GM12878 (cell line): ENCODE results near the gene GOLGA6L7.
"Not testable (repeated sequence)": the region's sequence is repeated elsewhere in the genome, so short reads cannot be mapped to it uniquely, and the experiment has no call there.

Source experiments
- EP300 ChIP-seq, 2 experiments: fragments of 150-350 bp in 1 of 2; IDR thresholded peaks; 2 replicates each; pipeline ENCODE4 v1.6.1; 2011 to 2012; ENCODE audit warnings: low read depth in 2 of 2, low read length in 2 of 2, borderline replicate concordance in 1 of 2, improper control_type of control experiment in 1 of 2, inconsistent platforms in 1 of 2; ENCODE audit not compliant: control insufficient read depth in 1 of 2
- ETV6 ChIP-seq, 2 experiments: fragments of 450-650 bp in 1 of 2; IDR thresholded peaks in 1 of 2; conservative IDR thresholded peaks in 1 of 2; 2 replicates each; pipeline ENCODE4 v1.6.1; 2014; ENCODE audit warnings: antibody characterized with exemption in 1 of 2, borderline replicate concordance in 1 of 2, low read depth in 1 of 2, mild to moderate bottlenecking in 1 of 2, moderate library complexity in 1 of 2
- NFIC ChIP-seq: IDR thresholded peaks from 2 replicates; pipeline ENCODE4 v1.6.1; 2012; ENCODE audit warnings: low read depth, mild to moderate bottlenecking, inconsistent platforms, low read length, moderate library complexity
- POU2F2 ChIP-seq: IDR thresholded peaks from 3 replicates; pipeline ENCODE4 v1.6.1; 2011; ENCODE audit warnings: low read depth, mild to moderate bottlenecking, low read length, borderline replicate concordance
- SMC3 ChIP-seq: IDR thresholded peaks from 2 replicates; pipeline ENCODE4 v1.6.1; 2011; ENCODE audit warnings: low read length, improper control_type of control experiment, borderline replicate concordance
- SP1 ChIP-seq: IDR thresholded peaks from one replicate; pipeline ENCODE4 v1.6.1; 2011; ENCODE audit warnings: low read depth, low read length
- STAT1 ChIP-seq: fragments of 450-650 bp; conservative IDR thresholded peaks from 2 replicates; pipeline ENCODE4 v1.6.1; 2014; ENCODE audit warnings: antibody characterized with exemption, mild to moderate bottlenecking
- TF ChIP-seq, protein P1 (sequence below), 3 experiments: IDR thresholded peaks in 2 of 3; conservative IDR thresholded peaks in 1 of 3; 2 replicates each; pipeline ENCODE4 v1.5.1; 2011; ENCODE audit warnings: low read depth in 3 of 3, low read length in 3 of 3, mild to moderate bottlenecking in 3 of 3, control low read depth in 2 of 3, moderate library complexity in 2 of 3, inconsistent platforms in 1 of 3, mixed read lengths in 1 of 3; ENCODE audit not compliant: control insufficient read depth in 2 of 3, insufficient read depth in 1 of 3; ENCODE audit errors: extremely low read depth in 1 of 3
- TF ChIP-seq, protein P2 (sequence below): IDR thresholded peaks from 2 replicates; pipeline ENCODE4 v1.6.1; 2012; ENCODE audit warnings: mild to moderate bottlenecking, low read depth, low read length
- TF ChIP-seq, protein P3 (sequence below): IDR thresholded peaks from 2 replicates; pipeline ENCODE4 v1.6.1; 2011; ENCODE audit warnings: borderline replicate concordance, low read depth, mild to moderate bottlenecking, moderate library complexity, mixed read lengths, low read length; ENCODE audit not compliant: insufficient read depth; ENCODE audit errors: extremely low read length

DNA sequence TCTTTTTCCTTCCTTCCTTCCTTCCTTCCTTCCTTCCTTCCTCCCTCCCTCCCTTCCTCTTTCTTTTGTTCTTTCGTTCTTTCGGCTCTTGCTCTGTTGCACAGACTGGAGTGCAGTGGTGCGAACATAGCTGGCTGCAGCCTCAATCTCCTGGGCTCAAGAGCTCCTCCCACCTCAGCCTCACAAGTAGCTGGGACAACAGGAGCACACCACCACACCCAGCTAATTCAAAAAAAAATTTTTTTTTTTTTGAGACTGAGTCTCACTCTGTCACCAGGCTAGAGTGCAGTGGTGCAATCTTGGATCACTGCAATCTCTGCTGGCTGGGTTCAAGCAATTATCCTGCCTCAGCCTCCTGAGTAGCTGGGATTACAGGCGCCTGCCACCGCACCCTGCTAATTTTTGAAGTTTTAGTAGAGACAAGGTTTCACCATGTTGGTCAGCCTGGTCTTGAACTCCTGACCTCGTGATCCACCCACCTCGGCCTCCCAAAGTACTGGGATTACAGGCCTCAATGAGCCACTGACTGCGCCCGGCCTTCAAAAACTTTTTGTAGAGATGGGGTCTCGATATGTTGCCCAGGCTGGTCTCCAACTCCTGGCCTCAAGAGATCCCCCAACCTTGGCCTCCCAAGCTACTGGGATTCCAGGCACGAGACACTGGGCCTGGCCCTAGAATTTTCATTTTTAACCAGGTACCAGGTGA is 13.3 kb upstream of the GOLGA6L7 start:
- TF ChIP-seq POU2F2; EP300 (IDR thresholded peaks at IDR 0.05; ENCODE audit: borderline replicate concordance in 1 of 2, control insufficient read depth in 1 of 2, low read depth in 2 of 2, low read length in 2 of 2); NFIC; SP1; STAT1; ETV6 (conservative IDR thresholded peaks at IDR 0.05 in 1 of 2, IDR thresholded peaks at IDR 0.05 in 1 of 2; ENCODE audit: borderline replicate concordance in 1 of 2, low read depth in 1 of 2); SMC3: not testable (repeated sequence)
- TF ChIP-seq, protein P1, sequence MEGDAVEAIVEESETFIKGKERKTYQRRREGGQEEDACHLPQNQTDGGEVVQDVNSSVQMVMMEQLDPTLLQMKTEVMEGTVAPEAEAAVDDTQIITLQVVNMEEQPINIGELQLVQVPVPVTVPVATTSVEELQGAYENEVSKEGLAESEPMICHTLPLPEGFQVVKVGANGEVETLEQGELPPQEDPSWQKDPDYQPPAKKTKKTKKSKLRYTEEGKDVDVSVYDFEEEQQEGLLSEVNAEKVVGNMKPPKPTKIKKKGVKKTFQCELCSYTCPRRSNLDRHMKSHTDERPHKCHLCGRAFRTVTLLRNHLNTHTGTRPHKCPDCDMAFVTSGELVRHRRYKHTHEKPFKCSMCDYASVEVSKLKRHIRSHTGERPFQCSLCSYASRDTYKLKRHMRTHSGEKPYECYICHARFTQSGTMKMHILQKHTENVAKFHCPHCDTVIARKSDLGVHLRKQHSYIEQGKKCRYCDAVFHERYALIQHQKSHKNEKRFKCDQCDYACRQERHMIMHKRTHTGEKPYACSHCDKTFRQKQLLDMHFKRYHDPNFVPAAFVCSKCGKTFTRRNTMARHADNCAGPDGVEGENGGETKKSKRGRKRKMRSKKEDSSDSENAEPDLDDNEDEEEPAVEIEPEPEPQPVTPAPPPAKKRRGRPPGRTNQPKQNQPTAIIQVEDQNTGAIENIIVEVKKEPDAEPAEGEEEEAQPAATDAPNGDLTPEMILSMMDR (IDR thresholded peaks at IDR 0.05 in 2 of 3, conservative IDR thresholded peaks at IDR 0.05 in 1 of 3; ENCODE audit: control insufficient read depth in 2 of 3, extremely low read depth in 1 of 3, insufficient read depth in 1 of 3, low read depth in 3 of 3, low read length in 3 of 3): not testable (repeated sequence)
- TF ChIP-seq, protein P2, sequence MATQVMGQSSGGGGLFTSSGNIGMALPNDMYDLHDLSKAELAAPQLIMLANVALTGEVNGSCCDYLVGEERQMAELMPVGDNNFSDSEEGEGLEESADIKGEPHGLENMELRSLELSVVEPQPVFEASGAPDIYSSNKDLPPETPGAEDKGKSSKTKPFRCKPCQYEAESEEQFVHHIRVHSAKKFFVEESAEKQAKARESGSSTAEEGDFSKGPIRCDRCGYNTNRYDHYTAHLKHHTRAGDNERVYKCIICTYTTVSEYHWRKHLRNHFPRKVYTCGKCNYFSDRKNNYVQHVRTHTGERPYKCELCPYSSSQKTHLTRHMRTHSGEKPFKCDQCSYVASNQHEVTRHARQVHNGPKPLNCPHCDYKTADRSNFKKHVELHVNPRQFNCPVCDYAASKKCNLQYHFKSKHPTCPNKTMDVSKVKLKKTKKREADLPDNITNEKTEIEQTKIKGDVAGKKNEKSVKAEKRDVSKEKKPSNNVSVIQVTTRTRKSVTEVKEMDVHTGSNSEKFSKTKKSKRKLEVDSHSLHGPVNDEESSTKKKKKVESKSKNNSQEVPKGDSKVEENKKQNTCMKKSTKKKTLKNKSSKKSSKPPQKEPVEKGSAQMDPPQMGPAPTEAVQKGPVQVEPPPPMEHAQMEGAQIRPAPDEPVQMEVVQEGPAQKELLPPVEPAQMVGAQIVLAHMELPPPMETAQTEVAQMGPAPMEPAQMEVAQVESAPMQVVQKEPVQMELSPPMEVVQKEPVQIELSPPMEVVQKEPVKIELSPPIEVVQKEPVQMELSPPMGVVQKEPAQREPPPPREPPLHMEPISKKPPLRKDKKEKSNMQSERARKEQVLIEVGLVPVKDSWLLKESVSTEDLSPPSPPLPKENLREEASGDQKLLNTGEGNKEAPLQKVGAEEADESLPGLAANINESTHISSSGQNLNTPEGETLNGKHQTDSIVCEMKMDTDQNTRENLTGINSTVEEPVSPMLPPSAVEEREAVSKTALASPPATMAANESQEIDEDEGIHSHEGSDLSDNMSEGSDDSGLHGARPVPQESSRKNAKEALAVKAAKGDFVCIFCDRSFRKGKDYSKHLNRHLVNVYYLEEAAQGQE: not testable (repeated sequence)
- TF ChIP-seq, protein P3, sequence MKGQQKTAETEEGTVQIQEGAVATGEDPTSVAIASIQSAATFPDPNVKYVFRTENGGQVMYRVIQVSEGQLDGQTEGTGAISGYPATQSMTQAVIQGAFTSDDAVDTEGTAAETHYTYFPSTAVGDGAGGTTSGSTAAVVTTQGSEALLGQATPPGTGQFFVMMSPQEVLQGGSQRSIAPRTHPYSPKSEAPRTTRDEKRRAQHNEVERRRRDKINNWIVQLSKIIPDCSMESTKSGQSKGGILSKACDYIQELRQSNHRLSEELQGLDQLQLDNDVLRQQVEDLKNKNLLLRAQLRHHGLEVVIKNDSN: not testable (repeated sequence)
